Neural cell (in vitro differentiated cells): ENCODE measurements around the gene FOSL1. TPM values are rescaled to one million over a fixed set of nuclear protein-coding genes. Genes with fewer than 3 reads are reported as not detected.
A peak's percentile ranks its signal among the peaks of the same experiment; 100 is the strongest.

Experiments used
- H2AFZ ChIP-seq: fragments of 200-600, 300-800 bp; sonication (generic), shearing (Covaris generic); 2 replicates; pipeline ENCODE4 v1.6.0; 2014; ENCODE audit warnings: low read depth, mild to moderate bottlenecking, antibody characterized with exemption, low read length, moderate library complexity
- H3F3A ChIP-seq: fragments of 200-600 bp; shearing (Covaris generic); 2 replicates; pipeline ENCODE4 v1.6.1; 2016; ENCODE audit warnings: mild to moderate bottlenecking, moderate library complexity, mixed read lengths, antibody characterized with exemption, low read length; ENCODE audit not compliant: insufficient read depth, poor library complexity, severe bottlenecking
- H3K27ac ChIP-seq: fragments of 200-600, 300-800 bp; sonication (generic), shearing (Covaris generic); 2 replicates; pipeline ENCODE4 v1.5.1; 2014; ENCODE audit warnings: mild to moderate bottlenecking, low read length, moderate library complexity
- H3K27me3 ChIP-seq: fragments of 300-800, 200-600 bp; sonication (generic), shearing (Covaris generic); 2 replicates; pipeline ENCODE4 v1.6.0; 2014; ENCODE audit warnings: mild to moderate bottlenecking, low read depth, low read length, moderate library complexity; ENCODE audit not compliant: insufficient read depth
- H3K36me3 ChIP-seq: fragments of 300-800, 200-600 bp; sonication (generic), shearing (Covaris generic); 2 replicates; pipeline ENCODE4 v1.5.1; 2014; ENCODE audit warnings: mild to moderate bottlenecking, antibody characterized with exemption, low read length, moderate library complexity; ENCODE audit not compliant: insufficient read depth
- H3K4me2 ChIP-seq: fragments of 300-800, 200-600 bp; sonication (generic), shearing (Covaris generic); 2 replicates; pipeline ENCODE4 v1.6.0; 2014; ENCODE audit warnings: mild to moderate bottlenecking, low read length
- H3K4me3 ChIP-seq: fragments of 300-800, 200-600 bp; sonication (generic), shearing (Covaris generic); 2 replicates; pipeline ENCODE4 v1.5.1; 2014; ENCODE audit warnings: mild to moderate bottlenecking, low read length, moderate library complexity
- H3K79me2 ChIP-seq: fragments of 200-600 bp; shearing (Covaris generic); replicated peaks from 2 replicates; pipeline ENCODE4 v1.6.0; 2014; ENCODE audit warnings: mild to moderate bottlenecking, low read length, moderate library complexity; ENCODE audit not compliant: insufficient read depth
- H3K9ac ChIP-seq: fragments of 300-800, 200-600 bp; sonication (generic), shearing (Covaris generic); 2 replicates; pipeline ENCODE4 v1.6.1; 2016; ENCODE audit warnings: mild to moderate bottlenecking, low read length, mixed read lengths
- H3K9me2 ChIP-seq: fragments of 200-600 bp; shearing (Covaris generic); 2 replicates; pipeline ENCODE4 v1.6.1; 2016; ENCODE audit warnings: mild to moderate bottlenecking, low read length, mixed read lengths; ENCODE audit not compliant: insufficient read depth
- H3K9me3 ChIP-seq: fragments of 200-600, 300-800 bp; sonication (generic), shearing (Covaris generic); 2 replicates; pipeline ENCODE4 v1.6.1; 2016; ENCODE audit warnings: mild to moderate bottlenecking, mixed run types, low read length, moderate library complexity, mixed read lengths
- H4K20me1 ChIP-seq: fragments of 200-600 bp; shearing (Covaris generic); 2 replicates; pipeline ENCODE4 v1.6.1; 2016; ENCODE audit warnings: mild to moderate bottlenecking, mixed run types; ENCODE audit not compliant: insufficient read depth
- CTCF ChIP-seq: fragments of 450-650 bp; IDR thresholded peaks from 2 replicates; pipeline ENCODE4 v1.5.1; 2014; ENCODE audit warnings: antibody characterized with exemption, mild to moderate bottlenecking, moderate library complexity; ENCODE audit not compliant: poor library complexity, severe bottlenecking
- EP300 ChIP-seq: fragments of 450-650 bp; conservative IDR thresholded peaks from 2 replicates; pipeline ENCODE4 v1.6.1; 2014; ENCODE audit warnings: antibody characterized with exemption, mild to moderate bottlenecking, moderate library complexity; ENCODE audit not compliant: poor library complexity, severe bottlenecking
- EZH2 ChIP-seq: fragments of 200-600, 300-800 bp; shearing (Covaris generic), sonication (generic); IDR thresholded peaks from 2 replicates; pipeline ENCODE4 v1.6.1; 2014; ENCODE audit warnings: antibody characterized with exemption, low read length, borderline replicate concordance, mild to moderate bottlenecking; ENCODE audit not compliant: insufficient read depth, poor library complexity, severe bottlenecking
- MXI1 ChIP-seq: fragments of 450-650 bp; conservative IDR thresholded peaks from 2 replicates; pipeline ENCODE4 v1.6.1; 2014; ENCODE audit warnings: antibody characterized with exemption, mild to moderate bottlenecking; ENCODE audit not compliant: poor library complexity, severe bottlenecking
- POLR2AphosphoS5 ChIP-seq: IDR thresholded peaks from 2 replicates; pipeline ENCODE4 v1.6.1; 2012
- RAD21 ChIP-seq: fragments of 450-650 bp; conservative IDR thresholded peaks from 2 replicates; pipeline ENCODE4 v1.6.1; 2014; ENCODE audit warnings: antibody characterized with exemption, mild to moderate bottlenecking, moderate library complexity
- REST ChIP-seq: IDR thresholded peaks from 2 replicates; pipeline ENCODE4 v1.6.1; 2012; ENCODE audit warnings: borderline replicate concordance
- SMC3 ChIP-seq: fragments of 450-650 bp; conservative IDR thresholded peaks from 2 replicates; pipeline ENCODE4 v1.6.1; 2014; ENCODE audit warnings: antibody characterized with exemption, mild to moderate bottlenecking, moderate library complexity; ENCODE audit not compliant: poor library complexity
- TAF1 ChIP-seq: IDR thresholded peaks from 2 replicates; pipeline ENCODE4 v1.6.1; 2012; ENCODE audit warnings: low read depth
- polyA plus RNA-seq: library from polyadenylated mRNA; depleted of rRNA; stranded (reverse); fragments of >200 nt; gene quantifications from 2 replicates; pipeline ENCODE4 v1.2.3, GENCODE V29; 2014

Gene FOSL1
- polyA plus RNA-seq, 1 donor from 2014 or later: not detected

GRCh38 chr11:65883786-65884715 is 16.1 kb downstream of the FOSL1 start:
- Histone ChIP-seq H3K27me3 (no peaks in the 10 kb centered on the region), H2AFZ (no peak overlapping the region), H3K4me2 (no peak overlapping the region), H3K9me3 (no peaks in the 10 kb centered on the region), H3K9me2 (no peaks in the 10 kb centered on the region), H3F3A (no peaks in the 10 kb centered on the region), H4K20me1 (no peaks in the 10 kb centered on the region), H3K79me2 (peaks cover 17% of the 10 kb centered on the region), H3K4me3 (peak overlapping the region; percentile 51), H3K9ac (peak overlapping the region; percentile 56), H3K36me3 (no peaks in the 10 kb centered on the region), H3K27ac (peak overlapping the region; percentile 28)
- TF ChIP-seq EZH2 (no peak), POLR2AphosphoS5 (no peak), TAF1 (no peak), REST (no peak), EP300 (no peak), RAD21 (no peak), SMC3 (no peak), CTCF (no peak), MXI1 (no peak)

GRCh38 chr11:65883058-65883761 is 17.0 kb downstream of the FOSL1 start:
- Histone ChIP-seq H3K9me2 (no peaks in the 10 kb centered on the region), H3F3A (no peaks in the 10 kb centered on the region), H3K4me3 (no peak overlapping the region), H3K79me2 (peaks cover 17% of the 10 kb centered on the region), H3K27me3 (no peaks in the 10 kb centered on the region), H3K4me2 (no peak overlapping the region), H3K36me3 (no peaks in the 10 kb centered on the region), H2AFZ (no peak overlapping the region), H3K9ac (no peak overlapping the region), H4K20me1 (no peaks in the 10 kb centered on the region), H3K27ac (no peak overlapping the region), H3K9me3 (no peaks in the 10 kb centered on the region)
- no peak for TF ChIP-seq MXI1
- TF ChIP-seq EZH2: no peak
- no peak for TF ChIP-seq SMC3
- no peak for TF ChIP-seq RAD21
- no peak for TF ChIP-seq POLR2AphosphoS5
- no peak for TF ChIP-seq EP300
- no peak for TF ChIP-seq TAF1
- no peak for TF ChIP-seq REST
- no peak for TF ChIP-seq CTCF
